Measurements from ENCODE around the gene SEMA5B. TPM values are rescaled to one million over a fixed set of nuclear protein-coding genes. Genes with fewer than 3 reads are reported as not detected.

The SEMA5B gene
- polyA plus RNA-seq, 1 of the 3 experiments (the other 2 are of a cell fraction) = 0.43 TPM

- no peaks in the 10 kb centered on the region for H3K36me3 ChIP-seq (replicated peaks in 1 of 2; ENCODE audit: control insufficient read depth in 1 of 2, insufficient read depth in 2 of 2, low read length in 1 of 2)
- ChIA-PET CTCF (interaction anchor here (0.7 to 1.7 kb wide), 4 partner anchors 15 to 50 kb away, joined by 3 to 6 read pairs (median 4); no protein-coding TSS in a partner anchor), POLR2A (no interaction called here)
- no peak overlapping the region for H2AFZ ChIP-seq (ENCODE audit: low read depth)
- TF ChIP-seq EZH2phosphoT487 (IDR thresholded peaks at IDR 0.05; ENCODE audit: borderline replicate concordance, low read depth) = no peak
- TF ChIP-seq JUND (IDR thresholded peaks at IDR 0.05) = no peak
- TF ChIP-seq GABPA (IDR thresholded peaks at IDR 0.05; ENCODE audit: low read depth) = no peak
- no peak for TF ChIP-seq TEAD4 (IDR thresholded peaks at IDR 0.05; ENCODE audit: borderline replicate concordance, insufficient read depth)
- TF ChIP-seq USF1 (IDR thresholded peaks at IDR 0.05; ENCODE audit: borderline replicate concordance, low read depth) = no peak
- TF ChIP-seq GATA2 (CRISPR knock-in tag; IDR thresholded peaks at IDR 0.05) = no peak
- DNase-seq = no peak
- no peak overlapping the region for H3K4me2 ChIP-seq
- H3K4me3 ChIP-seq (ENCODE audit: low read depth in 2 of 2, low read length in 1 of 2) = no peak overlapping the region
- no peaks in the 10 kb centered on the region for H4K20me1 ChIP-seq (ENCODE audit: insufficient read depth)
- peaks cover 0 to 16% of the 10 kb centered on the region in 2 experiments; a peak in 1 of 4 replicates for H3K4me1 ChIP-seq (ENCODE audit: control insufficient read depth in 1 of 2, insufficient read depth in 2 of 2, low read depth in 1 of 2, low read length in 1 of 2)
- H3K9me3 ChIP-seq = no peaks in the 10 kb centered on the region
- H3K79me2 ChIP-seq (ENCODE audit: insufficient read depth) = no peaks in the 10 kb centered on the region
- no peaks in the 10 kb centered on the region; the same call in 1 of the 2 replicates for H3K27me3 ChIP-seq (ENCODE audit: insufficient read depth)
- 94% methylated on average over 21 of the region's 21 CpGs for WGBS (ENCODE audit: low lambda C conversion rate)
- no peak overlapping the region for H3K27ac ChIP-seq (ENCODE audit: low read depth in 2 of 2, low read length in 1 of 2)
- no peak overlapping the region for H3K9ac ChIP-seq
- H3F3A ChIP-seq (replicated peaks; ENCODE audit: insufficient read depth) = no peaks in the 10 kb centered on the region
- H3K9me2 ChIP-seq = no peaks in the 10 kb centered on the region
Observed at GRCh38 chr3:122892118-122892960, 135.2 kb downstream of the SEMA5B start.

GRCh38 chr3:122890720-122891220 is 136.8 kb downstream of the SEMA5B start:
- DNase-seq = no peak
- Histone ChIP-seq H3K9ac (no peak overlapping the region), H3K4me2 (no peak overlapping the region), H3K27ac (ENCODE audit: low read depth in 2 of 2, low read length in 1 of 2) (no peak overlapping the region), H3K36me3 (replicated peaks in 1 of 2; ENCODE audit: control insufficient read depth in 1 of 2, insufficient read depth in 2 of 2, low read length in 1 of 2) (no peaks in the 10 kb centered on the region), H2AFZ (ENCODE audit: low read depth) (no peak overlapping the region), H4K20me1 (ENCODE audit: insufficient read depth) (no peaks in the 10 kb centered on the region), H3K9me2 (no peaks in the 10 kb centered on the region), H3K79me2 (ENCODE audit: insufficient read depth) (no peaks in the 10 kb centered on the region), H3K4me3 (ENCODE audit: low read depth in 2 of 2, low read length in 1 of 2) (no peak overlapping the region), H3K9me3 (no peaks in the 10 kb centered on the region), H3F3A (replicated peaks; ENCODE audit: insufficient read depth) (no peaks in the 10 kb centered on the region), H3K4me1 (ENCODE audit: control insufficient read depth in 1 of 2, insufficient read depth in 2 of 2, low read depth in 1 of 2, low read length in 1 of 2) (peaks cover 0 to 19% of the 10 kb centered on the region in 2 experiments; a peak in 1 of 4 replicates), H3K27me3 (ENCODE audit: insufficient read depth) (no peaks in the 10 kb centered on the region)
- WGBS (ENCODE audit: low lambda C conversion rate) = 92% methylated on average over 3 of the region's 4 CpGs
- POLR2A ChIA-PET = no interaction called here
- CTCF ChIA-PET = interaction anchor here (1.7 to 1.9 kb wide), 4 partner anchors 8 to 46 kb away, joined by 3 to 5 read pairs (median 3); no protein-coding TSS in a partner anchor
- no peak for TF ChIP-seq MEF2A (IDR thresholded peaks at IDR 0.05; ENCODE audit: borderline replicate concordance, low read depth)
- TF ChIP-seq GABPA (IDR thresholded peaks at IDR 0.05; ENCODE audit: low read depth) = no peak
- TF ChIP-seq TCF12 (IDR thresholded peaks at IDR 0.05) = no peak
- TF ChIP-seq ZBTB33 (IDR thresholded peaks at IDR 0.05; ENCODE audit: borderline replicate concordance, low read depth) = no peak
- TF ChIP-seq RCOR1 (IDR thresholded peaks at IDR 0.05; ENCODE audit: low read length) = no peak
- TF ChIP-seq RAD21 (IDR thresholded peaks at IDR 0.05; ENCODE audit: low read length) = no peak
- TF ChIP-seq MAX (IDR thresholded peaks at IDR 0.05; ENCODE audit: low read depth) = no peak
- no peak for TF ChIP-seq SIN3A (IDR thresholded peaks at IDR 0.05; ENCODE audit: borderline replicate concordance, low read depth, low read length)
- no peak for TF ChIP-seq ELF1 (IDR thresholded peaks at IDR 0.05)
- TF ChIP-seq FOSL2 (IDR thresholded peaks at IDR 0.05; ENCODE audit: borderline replicate concordance, low read depth) = no peak
- TF ChIP-seq PBX3 (IDR thresholded peaks at IDR 0.05) = no peak
- TF ChIP-seq EZH2phosphoT487 (IDR thresholded peaks at IDR 0.05; ENCODE audit: borderline replicate concordance, low read depth) = no peak
- no peak for TF ChIP-seq POLR2AphosphoS5 (IDR thresholded peaks at IDR 0.05; ENCODE audit: low read depth, low read length)
- no peak for TF ChIP-seq CHD2 (IDR thresholded peaks at IDR 0.05; ENCODE audit: low read length, partially characterized antibody)
- TF ChIP-seq RXRA (IDR thresholded peaks at IDR 0.05; ENCODE audit: borderline replicate concordance, low read depth) = no peak
- TF ChIP-seq USF1 (IDR thresholded peaks at IDR 0.05; ENCODE audit: borderline replicate concordance, low read depth) = no peak
- no peak for TF ChIP-seq CTCF (IDR thresholded peaks at IDR 0.05)
